Heart right ventricle (tissue), 16 donors: Measurements from ENCODE around the gene NRL. TPM values are rescaled to one million over a fixed set of nuclear protein-coding genes. Genes with fewer than 3 reads are reported as not detected.

Experiments
- ATAC-seq, 8 donors: fragments of 200-7000 bp; cut with Tn5 transposase; one replicate each; pipeline ENCODE4 v1.9.1; 2020; ENCODE audit warnings: mild to moderate bottlenecking in 8 of 8, moderate library complexity in 8 of 8, moderate number of reproducible peaks in 1 of 8
- DNase-seq, 2 donors: peaks; one replicate each; pipeline ENCODE4 v3.0.0-alpha.2; 2020
- H3K27ac ChIP-seq, 10 donors: fragments of 200-600 bp; sonication (generic) in 2 of 10; one replicate each; pipeline versions ENCODE4 v1.5.0 to v1.8.0; 2020 to 2022; ENCODE audit warnings: mild to moderate bottlenecking in 3 of 10
- H3K27me3 ChIP-seq, 7 donors: fragments of 200-600 bp; one replicate each; pipeline ENCODE4 v1.8.0; 2021 to 2022; ENCODE audit warnings: mild to moderate bottlenecking in 2 of 7
- H3K36me3 ChIP-seq, 9 donors: fragments of 200-600 bp; sonication (generic) in 1 of 9; one replicate each; pipeline versions ENCODE4 v1.5.0 to v1.8.0; 2020 to 2022; ENCODE audit warnings: mild to moderate bottlenecking in 2 of 9
- H3K4me1 ChIP-seq, 9 donors: fragments of 200-600 bp; sonication (generic) in 1 of 9; one replicate each; pipeline versions ENCODE4 v1.5.0 to v1.8.0; 2020 to 2022; ENCODE audit warnings: mild to moderate bottlenecking in 4 of 9
- H3K4me3 ChIP-seq, 10 donors: fragments of 200-600 bp; sonication (generic) in 2 of 10; one replicate each; pipeline versions ENCODE4 v1.5.0 to v1.8.0; 2020 to 2022; ENCODE audit warnings: mild to moderate bottlenecking in 7 of 10, moderate library complexity in 2 of 10
- H3K9me3 ChIP-seq, 11 donors: fragments of 200-600 bp in 10 of 11; sonication (generic) in 2 of 11; one replicate each; pipeline versions ENCODE4 v1.5.0 to v1.8.0; 2013 to 2022; ENCODE audit warnings: mild to moderate bottlenecking in 2 of 11, control low read depth in 1 of 11, moderate library complexity in 1 of 11
- CTCF ChIP-seq, 9 donors: fragments of 200-600 bp; sonication (generic) in 2 of 9; IDR thresholded peaks; one replicate each; pipeline versions ENCODE4 v1.5.0 to v1.8.0; 2021 to 2022; ENCODE audit warnings: antibody characterized with exemption in 9 of 9, mild to moderate bottlenecking in 5 of 9, moderate library complexity in 1 of 9
- WGBS, 2 donors: extraction: QIAGEN DNeasy Blood & Tissue Kit; methylation state at CpG; one replicate each; pipeline ENCODE4 v1.1.7; 2013; ENCODE audit warnings: inconsistent platforms in 1 of 2; 5-methylcytosine and 5-hydroxymethylcytosine counted together
- intact Hi-C, 10 donors: fragments of 100-400 bp; cut with DNase I; formaldehyde crosslinking; loops; one replicate each; pipeline versions ENCODE4 v1.11.1 to v1.14.2; 2022
- polyA plus RNA-seq, 2 donors: library from polyadenylated mRNA; stranded (reverse); fragments of 200-250 nt; gene quantifications; one replicate each; pipeline ENCODE4 v1.2.3, GENCODE V29; 2013
- total RNA-seq, 10 donors: library from RNA; stranded (reverse); fragmentation: NEBNext Ultra II Directional in 3 of 10; extraction: Animal tissue kit (Norgen Biotek cat#: 25700) in 3 of 10; gene quantifications; one replicate each; pipeline versions ENCODE4 v1.2.1 to v1.2.4, GENCODE V29; 2021 to 2023
- donor health status: Arrhythmogenic right ventricular cardiomyopathy.
- donor health status: ischemic (EF 13 %, LVEDD 7.1; RV severe dilation, severe dysfunction).
- donor health status: healthy with polysubstance abuse.
- donor health status: DM: no; HTN: yes; CAD: no.
- donor health status: DM: no; HTN: no; CAD: no.
- donor health status: ischemic (EF 25% LVEDD 6.9; RV normal size, moderate dysfunction).
- donor health status: ischemic (EF 25% LVEDD 5.7; RV mildly dilated, moderate dysfunction).
- donor health status: healthy.
- donor health status: DM: yes; HTN: yes; CAD: no.
- donor health status: Ischemic cardiomyopathy.
- donor health status: ischemic (EF 35%, LVEDD 5.7; RV mildly dilated, moderate dysfunction).
- donor health status: nonischemic (EF 11% LVEDD 7.7; RV severe dilation, severe dysfunction).
- donor health status: DM: yes; HTN: yes; CAD: no.
- donor health status: PGD.
- donor health status: ischemic (EF 29% LVEDD 5.4; RV normal size, mild dysfunction).
- donor health status: nonischemic (EF 23%, LVEDD 6.1; RV moderate dilation, normal function).

The NRL gene
- total and polyA plus RNA-seq, 12 donors = 1.5 to 3.5 (median 2.2) TPM

DNA sequence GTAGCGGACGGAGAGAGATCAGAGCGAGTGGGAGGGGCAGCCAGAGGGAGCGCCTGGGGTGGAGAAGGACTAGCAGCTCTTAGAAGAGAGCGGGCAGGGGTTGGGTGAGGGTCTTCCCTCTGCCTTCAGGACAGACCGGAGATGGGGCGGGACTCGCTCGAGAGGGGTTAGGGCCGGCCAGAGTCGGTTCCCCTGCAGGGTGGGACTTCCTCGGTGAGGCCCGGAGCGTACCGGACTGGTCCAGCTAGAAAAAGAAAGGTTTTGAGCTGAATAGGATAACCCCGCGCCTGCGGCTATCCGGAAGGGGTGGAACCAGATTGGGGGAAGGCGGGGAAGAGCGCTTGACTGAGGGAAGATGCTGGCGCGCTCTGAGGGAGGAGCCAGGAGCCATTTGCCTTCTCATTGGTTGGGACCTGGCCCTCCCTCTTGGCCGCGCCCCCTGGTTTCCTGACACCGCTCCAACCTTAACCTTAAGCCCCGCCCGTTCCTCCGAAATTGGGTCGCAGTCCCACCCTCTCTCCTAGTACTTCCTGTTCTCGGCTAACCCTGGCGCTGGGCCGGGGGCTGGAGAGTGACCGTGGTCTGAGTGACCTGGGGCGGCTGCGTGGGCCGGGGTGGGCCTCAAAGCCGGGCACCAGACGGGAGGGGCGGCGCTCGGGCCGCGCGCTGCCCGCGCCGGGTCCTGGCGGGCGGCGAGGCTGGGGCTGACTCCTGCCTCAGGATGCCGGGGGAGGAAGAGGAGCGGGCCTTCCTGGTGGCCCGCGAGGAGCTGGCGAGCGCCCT lies 32.4 kb upstream of the NRL start, which contains the start of gene RNF31:
RNF31 (plus strand) TSS at position 521 of the 783 bp plus-strand sequence; CDS start at position 722, 201 bp downstream.
- peaks cover 16 to 57% (median 30%) of the 10 kb centered on the region in 9 donors for H3K4me1 ChIP-seq
- intact Hi-C loops = loop anchor here in 4 of 10 donors (2.0 to 10.0 kb wide), 4 partner anchors 14 to 842 kb away; partner anchors contain the start of genes DCAF11 (in 3 of the 4), NRL (in 3 of the 4), BCL2L2 (in 1 of the 4) and IRF9 (in 1 of the 4)

GRCh38 chr14:24146453-24146977 lies 31.8 kb upstream of the NRL start, which contains the start of gene PSME2:
Gene PSME2, minus strand, starts transcription at chr14:24146610. Its CDS starts 29 bp downstream, at chr14:24146581.
- Histone ChIP-seq H3K4me1 (peaks cover 18 to 61% (median 34%) of the 10 kb centered on the region in 9 donors), H3K27ac (peak within 1 kb of the TSS; percentile 79 to 97 (median 94)), H3K9me3 (no peaks in the 10 kb centered on the region), H3K27me3 (no peaks in the 10 kb centered on the region), H3K36me3 (peaks cover 0 to 61% (median 29%) of the 10 kb centered on the region in 9 donors), H3K4me3 (peak within 1 kb of the TSS; percentile 75 to 96 (median 84))
- 0% methylated on average over 25 of the region's 25 CpGs for WGBS, 2 donors
- intact Hi-C loops = loop anchor here in 4 of 10 donors (2.0 to 10.0 kb wide), 4 partner anchors 14 to 842 kb away; partner anchors contain the start of genes DCAF11 (in 3 of the 4), NRL (in 3 of the 4), BCL2L2 (in 1 of the 4) and IRF9 (in 1 of the 4)
- TF ChIP-seq CTCF (IDR thresholded peaks at IDR 0.05) = peak in 2 of 9 donors; percentile 7 to 21
- DNase-seq (peak; percentile 93 to 95), ATAC-seq (peak; percentile 85 to 94 (median 89))

More for the DNA sequence above, 32.4 kb upstream of the NRL start, which contains the start of gene RNF31:
- peak; percentile 97 to 99 for DNase-seq
- WGBS, 2 donors = 0 to 1% methylated on average over 55 to 57 of the region's 57 CpGs
- Histone ChIP-seq H3K27ac (peak within 1 kb of the TSS; percentile 79 to 97 (median 94)), H3K4me3 (peak within 1 kb of the TSS; percentile 75 to 96 (median 84)), H3K27me3 (no peaks in the 10 kb centered on the region), H3K9me3 (no peaks in the 10 kb centered on the region), H3K36me3 (peaks cover 0 to 68% (median 34%) of the 10 kb centered on the region in 9 donors)
- ATAC-seq = peak; percentile 92 to 98 (median 95)
- TF ChIP-seq CTCF (IDR thresholded peaks at IDR 0.05) = no peak

DNA sequence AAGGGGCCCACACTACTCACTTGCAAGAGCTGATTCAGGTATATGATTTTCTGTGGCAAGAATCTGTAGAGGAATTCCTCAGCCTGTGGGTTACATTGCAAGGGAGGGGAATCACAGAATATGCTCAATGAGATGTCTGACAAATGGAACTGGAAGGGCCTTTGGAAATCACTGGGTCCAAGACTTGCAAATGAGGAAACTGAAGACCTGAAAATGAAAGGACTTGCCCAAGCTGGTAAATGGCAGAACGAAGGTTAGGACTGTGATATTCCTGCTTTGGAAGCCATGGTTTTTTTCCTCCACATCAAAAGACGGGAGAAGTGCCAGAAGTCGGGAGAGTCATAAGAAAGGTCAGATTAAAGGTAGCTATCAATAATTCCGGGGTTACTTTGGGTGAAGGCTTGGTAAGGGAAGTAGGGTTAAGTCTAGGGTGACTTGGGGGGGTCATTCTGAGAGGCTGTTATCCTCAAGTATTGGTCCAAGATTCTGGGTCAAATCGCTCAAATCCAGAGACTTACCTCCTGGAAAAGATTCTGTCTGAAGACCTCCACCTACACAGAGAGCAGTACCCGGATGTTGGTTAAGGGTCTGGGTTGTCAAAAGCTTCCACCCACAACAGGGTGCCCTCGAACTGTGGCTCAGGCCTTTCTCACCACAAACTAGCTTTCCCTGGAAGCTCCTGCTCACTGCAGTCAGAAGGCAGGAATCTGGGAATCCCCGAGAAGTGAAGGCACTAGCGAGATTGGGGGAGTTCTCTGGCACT lies 31.1 kb upstream of the NRL start:
- peaks cover 0 to 55% (median 22%) of the 10 kb centered on the region in 9 donors for H3K36me3 ChIP-seq
- peaks cover 18 to 61% (median 35%) of the 10 kb centered on the region in 9 donors for H3K4me1 ChIP-seq
- peak overlapping the region; percentile 79 to 97 (median 94) for H3K27ac ChIP-seq
- no peaks in the 10 kb centered on the region for H3K9me3 ChIP-seq
- WGBS, 2 donors = 14% methylated on average over 9 of the region's 9 CpGs
- ATAC-seq (no peak), DNase-seq (no peak)
- intact Hi-C loops = loop anchor here in 4 of 10 donors (2.0 to 10.0 kb wide), 4 partner anchors 15 to 841 kb away; partner anchors contain the start of genes DCAF11 (in 3 of the 4), NRL (in 3 of the 4), BCL2L2 (in 1 of the 4) and IRF9 (in 1 of the 4)
- no peak for TF ChIP-seq CTCF (IDR thresholded peaks at IDR 0.05)
- H3K27me3 ChIP-seq = no peaks in the 10 kb centered on the region
- H3K4me3 ChIP-seq = peak overlapping the region; percentile 75 to 96 (median 84)
